OCI-LY7 (cell line): ENCODE results near the gene POLRMT. TPM values are rescaled to one million over a fixed set of nuclear protein-coding genes. Genes with fewer than 3 reads are reported as not detected.

ENCODE experiments used
- BruUV-seq: library from RNA; stranded (reverse); fragments of 400-500 nt; replicated peaks from 2 replicates; lab custom pipeline; 2021; lab: Mats Ljungman, UMichigan
- CTCF ChIA-PET: fragments of 300-600 bp; sonication (Branson Sonifier 250); formaldehyde crosslinking; loops from one replicate; lab custom pipeline; 2022; ENCODE audit warnings: antibody characterized with exemption; ENCODE audit not compliant: unreplicated experiment; lab: Charles Lee
- POLR2A ChIA-PET: fragments of 300-600 bp; sonication (Branson Sonifier 250); formaldehyde crosslinking; loops from one replicate; lab custom pipeline; 2022; ENCODE audit warnings: antibody characterized with exemption; lab: Charles Lee
- DNase-seq: peaks from one replicate; pipeline ENCODE4 v3.0.0-alpha.2; 2015; ENCODE audit warnings: low spot score
- H2AFZ ChIP-seq: fragments of 200-600 bp; sonication (generic), shearing (Covaris generic); 2 replicates; pipeline ENCODE4 v1.6.1; 2014; ENCODE audit warnings: mild to moderate bottlenecking, antibody characterized with exemption, low read length, moderate library complexity
- H3K27ac ChIP-seq: fragments of 200-600 bp; sonication (generic); 2 replicates; pipeline ENCODE4 v1.5.1; 2014; ENCODE audit warnings: mixed run types, low read depth, mild to moderate bottlenecking, moderate library complexity, low read length, inconsistent platforms; ENCODE audit not compliant: poor library complexity, severe bottlenecking
- H3K36me3 ChIP-seq: fragments of 200-600 bp; sonication (generic); 2 replicates; pipeline ENCODE4 v1.6.1; 2014; ENCODE audit warnings: mild to moderate bottlenecking, antibody characterized with exemption, low read length, moderate library complexity, mixed read lengths; ENCODE audit not compliant: insufficient read depth
- H3K4me1 ChIP-seq: fragments of 200-600 bp; sonication (generic); 2 replicates; pipeline ENCODE4 v1.5.1; 2014; ENCODE audit warnings: mild to moderate bottlenecking, low read length; ENCODE audit not compliant: insufficient read depth, poor library complexity, severe bottlenecking
- H3K4me2 ChIP-seq: fragments of 200-600 bp; sonication (generic); 2 replicates; pipeline ENCODE4 v1.6.1; 2014; ENCODE audit warnings: mild to moderate bottlenecking, low read length
- H3K4me3 ChIP-seq: fragments of 200-600 bp; sonication (generic); 2 replicates; pipeline ENCODE4 v1.5.1; 2014; ENCODE audit warnings: mild to moderate bottlenecking, low read depth, low read length; ENCODE audit not compliant: poor library complexity, severe bottlenecking
- H3K79me2 ChIP-seq: fragments of 200-600 bp; sonication (generic); 2 replicates; pipeline ENCODE4 v1.6.1; 2016; ENCODE audit warnings: low read depth, mild to moderate bottlenecking, low read length, moderate library complexity, mixed read lengths; ENCODE audit not compliant: insufficient read depth
- H3K9me2 ChIP-seq: fragments of 200-600 bp; sonication (generic); 2 replicates; pipeline ENCODE4 v1.6.1; 2016; ENCODE audit warnings: mild to moderate bottlenecking, low read length, mixed read lengths; ENCODE audit not compliant: insufficient read depth
- H3K9me3 ChIP-seq: fragments of 200-600 bp; sonication (generic); 2 replicates; pipeline ENCODE4 v1.6.1; 2014; ENCODE audit warnings: mild to moderate bottlenecking, mixed run types, low read length, mixed read lengths
- H4K20me1 ChIP-seq: fragments of 200-600 bp; sonication (generic); 2 replicates; pipeline ENCODE4 v1.6.1; 2014; ENCODE audit warnings: mild to moderate bottlenecking, antibody characterized with exemption, low read length, moderate library complexity, mixed read lengths; ENCODE audit not compliant: insufficient read depth
- CTCF ChIP-seq: fragments of 200-600 bp; sonication (generic); conservative IDR thresholded peaks from 2 replicates; pipeline ENCODE4 v1.5.1; 2014; ENCODE audit warnings: mild to moderate bottlenecking, antibody characterized with exemption, low read length, moderate library complexity, mixed read lengths
- EZH2phosphoT487 ChIP-seq: fragments of 200-600 bp; sonication (generic); IDR thresholded peaks from 2 replicates; pipeline ENCODE4 v1.6.1; 2018; ENCODE audit warnings: low read depth, borderline replicate concordance, mild to moderate bottlenecking, mixed run types, antibody characterized with exemption, low read length, moderate library complexity, mixed read lengths
- intact Hi-C: fragments of 100-400 bp; cut with micrococcal nuclease; formaldehyde crosslinking; loops from one replicate; pipeline ENCODE4 v1.10.0; 2022; ENCODE audit not compliant: unreplicated experiment
- total RNA-seq, 2 experiments: library from RNA; depleted of rRNA in 1 of 2; stranded (reverse); fragments of >200 nt in 1 of 2; shearing (Covaris generic) in 1 of 2; gene quantifications; 2 replicates each; pipeline ENCODE4 v1.2.3, GENCODE V29; 2014 to 2022

POLRMT gene
- total RNA-seq, 2 experiments from 2014 or later: 65.5 to 74.6 TPM

- Histone ChIP-seq H4K20me1 (no peaks in the 10 kb centered on the region), H3K9me3 (no peaks in the 10 kb centered on the region), H3K36me3 (peaks cover 13% of the 10 kb centered on the region), H3K79me2 (no peaks in the 10 kb centered on the region), H2AFZ (no peak overlapping the region), H3K4me1 (peaks cover 27% of the 10 kb centered on the region), H3K27ac (no peak overlapping the region), H3K4me2 (no peak overlapping the region), H3K9me2 (no peaks in the 10 kb centered on the region), H3K4me3 (no peak overlapping the region)
- no peak for DNase-seq
- BruUV-seq: no TSS peak
- ChIA-PET POLR2A (no interaction called here), CTCF (no interaction called here)
- TF ChIP-seq CTCF (no peak), EZH2phosphoT487 (no peak)
- intact Hi-C loops: no loop called here
These were observed 25.0 kb downstream of the POLRMT start for GRCh38 chr19:608155-609003.

DNA sequence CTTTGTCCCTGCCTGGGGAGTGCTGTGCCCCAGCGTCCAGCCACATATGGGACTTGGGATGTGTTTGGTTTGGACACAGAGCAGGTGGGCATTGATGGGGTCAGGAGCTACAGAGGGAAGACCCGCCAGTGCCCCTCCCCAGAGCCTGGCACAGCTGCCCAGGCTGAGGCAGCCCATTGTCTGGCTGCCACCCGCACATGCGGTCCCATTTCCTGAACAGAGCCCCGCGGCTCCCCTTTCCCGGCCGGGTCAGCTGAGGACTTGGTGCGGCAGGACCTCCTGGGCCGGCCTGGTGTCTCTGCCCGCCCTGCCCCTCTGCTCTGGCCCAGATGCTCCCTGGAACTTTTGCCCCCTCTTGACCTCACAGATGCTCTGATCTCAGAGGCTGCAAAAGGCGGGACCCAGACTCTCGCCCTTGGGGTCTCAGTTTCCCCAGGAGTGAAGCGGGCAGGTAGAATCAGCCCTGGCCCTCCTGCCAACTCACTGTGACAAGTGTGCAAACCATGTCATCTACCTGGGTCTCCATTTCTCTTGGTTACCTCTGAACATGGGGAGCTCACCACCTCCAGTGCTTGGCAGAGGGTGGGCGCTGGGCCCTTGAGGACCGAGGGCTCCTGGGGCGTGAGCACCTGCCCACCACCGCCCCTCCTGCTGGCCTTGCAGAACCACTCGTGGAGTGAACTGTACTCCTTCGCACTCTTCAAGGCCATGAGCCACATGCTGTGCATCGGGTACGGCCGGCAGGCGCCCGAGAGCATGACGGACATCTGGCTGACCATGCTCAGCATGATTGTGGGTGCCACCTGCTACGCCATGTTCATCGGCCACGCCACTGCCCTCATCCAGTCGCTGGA lies 25.8 kb downstream of the POLRMT start:
- intact Hi-C loops: no loop called here
- Histone ChIP-seq H3K4me1 (peaks cover 27% of the 10 kb centered on the region), H4K20me1 (no peaks in the 10 kb centered on the region), H3K27ac (no peak overlapping the region), H3K4me2 (no peak overlapping the region), H3K9me2 (no peaks in the 10 kb centered on the region), H3K9me3 (no peaks in the 10 kb centered on the region), H3K4me3 (no peak overlapping the region), H3K79me2 (no peaks in the 10 kb centered on the region), H3K36me3 (peaks cover 5% of the 10 kb centered on the region), H2AFZ (no peak overlapping the region)
- ChIA-PET CTCF (no interaction called here), POLR2A (no interaction called here)
- no TSS peak for BruUV-seq
- no peak for TF ChIP-seq CTCF
- TF ChIP-seq EZH2phosphoT487: no peak
- DNase-seq: no peak
